SU-DHL-6 (cell line): ENCODE results near the gene ATPAF1.

ENCODE experiments used
- H2AFZ ChIP-seq: fragments of 200-600 bp; sonication (generic); 2 replicates; pipeline ENCODE4 v1.6.1; 2014; ENCODE audit warnings: low read depth, mild to moderate bottlenecking, moderate library complexity, mixed read lengths, antibody characterized with exemption, low read length; ENCODE audit not compliant: severe bottlenecking
- H3F3A ChIP-seq: fragments of 200-600 bp; shearing (Covaris generic); 2 replicates; pipeline ENCODE4 v1.6.0; 2016; ENCODE audit warnings: antibody characterized with exemption, mild to moderate bottlenecking; ENCODE audit not compliant: insufficient read depth
- H3K27ac ChIP-seq: fragments of 200-600 bp; sonication (generic); 2 replicates; pipeline ENCODE4 v1.5.1; 2016; ENCODE audit warnings: low read depth, mild to moderate bottlenecking, low read length, moderate library complexity, mixed read lengths
- H3K27me3 ChIP-seq: fragments of 200-600 bp; sonication (generic), shearing (Covaris generic); 2 replicates; pipeline ENCODE4 v1.6.0; 2014; ENCODE audit warnings: mild to moderate bottlenecking, low read length
- H3K36me3 ChIP-seq: fragments of 200-600 bp; sonication (generic); 2 replicates; pipeline ENCODE4 v1.6.1; 2014; ENCODE audit warnings: mild to moderate bottlenecking, low read length, mixed read lengths
- H3K4me2 ChIP-seq: fragments of 300-600, 200-600 bp; shearing (Covaris generic), sonication (generic); 2 replicates; pipeline ENCODE4 v1.6.0; 2014; ENCODE audit warnings: low read length, low read depth, mild to moderate bottlenecking; ENCODE audit not compliant: poor library complexity, severe bottlenecking
- H3K4me3 ChIP-seq: fragments of 200-600 bp; sonication (generic); 2 replicates; pipeline ENCODE4 v1.5.1; 2014; ENCODE audit warnings: antibody characterized with exemption, low read length, mild to moderate bottlenecking, mixed read lengths; ENCODE audit not compliant: insufficient read depth, poor library complexity, severe bottlenecking
- H3K79me2 ChIP-seq: fragments of 200-600 bp; sonication (generic); 2 replicates; pipeline ENCODE4 v1.6.1; 2014; ENCODE audit warnings: mild to moderate bottlenecking, low read length, moderate library complexity; ENCODE audit not compliant: insufficient read depth
- H3K9ac ChIP-seq: fragments of 200-600 bp; sonication (generic); 2 replicates; pipeline ENCODE4 v1.7.0; 2014; ENCODE audit warnings: mild to moderate bottlenecking, low read length
- H3K9me2 ChIP-seq: fragments of 200-600 bp; sonication (generic); replicated peaks from 2 replicates; pipeline ENCODE4 v1.6.1; 2014; ENCODE audit warnings: low read length; ENCODE audit not compliant: insufficient read depth
- H3K9me3 ChIP-seq: fragments of 200-600 bp; sonication (generic); 2 replicates; pipeline ENCODE4 v1.6.1; 2014; ENCODE audit warnings: low read length, mixed read lengths; ENCODE audit not compliant: insufficient read depth
- H4K20me1 ChIP-seq: fragments of 200-600 bp; sonication (generic); 2 replicates; pipeline ENCODE4 v1.6.1; 2014; ENCODE audit warnings: low read depth, mild to moderate bottlenecking, antibody characterized with exemption, low read length, moderate library complexity, mixed read lengths
- EZH2phosphoT487 ChIP-seq: fragments of 200-600 bp; sonication (generic), shearing (Covaris generic); conservative IDR thresholded peaks from 2 replicates; pipeline ENCODE4 v1.6.1; 2018; ENCODE audit warnings: mild to moderate bottlenecking, antibody characterized with exemption, low read length, moderate library complexity, mixed read lengths
- TF ChIP-seq, protein P1 (sequence below): fragments of 200-600 bp; sonication (generic); IDR thresholded peaks from one replicate; pipeline ENCODE4 v1.5.1; 2017; ENCODE audit warnings: antibody characterized with exemption, mild to moderate bottlenecking, low read length, moderate library complexity; ENCODE audit not compliant: insufficient read depth, poor library complexity, severe bottlenecking

Gene ATPAF1

DNA sequence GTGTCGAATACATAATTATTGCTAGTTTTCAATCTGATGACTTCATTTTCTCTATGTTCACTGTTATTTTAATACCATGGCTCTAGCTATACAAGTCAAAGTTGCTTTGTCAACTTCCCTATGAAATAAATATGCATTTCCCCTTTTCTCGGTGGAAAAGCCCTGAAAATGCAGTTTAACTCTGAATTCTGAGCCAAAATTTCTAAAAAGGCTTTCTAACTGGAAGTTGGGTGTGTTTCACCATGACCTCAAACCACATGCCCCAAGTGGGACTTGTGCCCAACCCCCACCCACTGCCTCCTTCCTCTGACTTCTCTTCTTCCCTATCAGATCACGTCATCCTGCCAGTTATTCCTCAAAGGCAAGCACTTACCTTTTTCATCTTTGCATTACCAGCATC lies 73.0 kb downstream of the ATPAF1 start:
- Histone ChIP-seq H3K4me3 (no peak overlapping the region), H4K20me1 (no peaks in the 10 kb centered on the region), H2AFZ (no peak overlapping the region), H3K9me3 (no peaks in the 10 kb centered on the region), H3K27me3 (no peaks in the 10 kb centered on the region), H3K27ac (no peak overlapping the region), H3K9me2 (no peaks in the 10 kb centered on the region), H3K4me2 (no peak overlapping the region), H3F3A (no peaks in the 10 kb centered on the region), H3K36me3 (no peaks in the 10 kb centered on the region), H3K9ac (no peak overlapping the region), H3K79me2 (no peaks in the 10 kb centered on the region)
- TF ChIP-seq EZH2phosphoT487 = no peak
- TF ChIP-seq, protein P1, sequence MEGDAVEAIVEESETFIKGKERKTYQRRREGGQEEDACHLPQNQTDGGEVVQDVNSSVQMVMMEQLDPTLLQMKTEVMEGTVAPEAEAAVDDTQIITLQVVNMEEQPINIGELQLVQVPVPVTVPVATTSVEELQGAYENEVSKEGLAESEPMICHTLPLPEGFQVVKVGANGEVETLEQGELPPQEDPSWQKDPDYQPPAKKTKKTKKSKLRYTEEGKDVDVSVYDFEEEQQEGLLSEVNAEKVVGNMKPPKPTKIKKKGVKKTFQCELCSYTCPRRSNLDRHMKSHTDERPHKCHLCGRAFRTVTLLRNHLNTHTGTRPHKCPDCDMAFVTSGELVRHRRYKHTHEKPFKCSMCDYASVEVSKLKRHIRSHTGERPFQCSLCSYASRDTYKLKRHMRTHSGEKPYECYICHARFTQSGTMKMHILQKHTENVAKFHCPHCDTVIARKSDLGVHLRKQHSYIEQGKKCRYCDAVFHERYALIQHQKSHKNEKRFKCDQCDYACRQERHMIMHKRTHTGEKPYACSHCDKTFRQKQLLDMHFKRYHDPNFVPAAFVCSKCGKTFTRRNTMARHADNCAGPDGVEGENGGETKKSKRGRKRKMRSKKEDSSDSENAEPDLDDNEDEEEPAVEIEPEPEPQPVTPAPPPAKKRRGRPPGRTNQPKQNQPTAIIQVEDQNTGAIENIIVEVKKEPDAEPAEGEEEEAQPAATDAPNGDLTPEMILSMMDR = no peak

DNA sequence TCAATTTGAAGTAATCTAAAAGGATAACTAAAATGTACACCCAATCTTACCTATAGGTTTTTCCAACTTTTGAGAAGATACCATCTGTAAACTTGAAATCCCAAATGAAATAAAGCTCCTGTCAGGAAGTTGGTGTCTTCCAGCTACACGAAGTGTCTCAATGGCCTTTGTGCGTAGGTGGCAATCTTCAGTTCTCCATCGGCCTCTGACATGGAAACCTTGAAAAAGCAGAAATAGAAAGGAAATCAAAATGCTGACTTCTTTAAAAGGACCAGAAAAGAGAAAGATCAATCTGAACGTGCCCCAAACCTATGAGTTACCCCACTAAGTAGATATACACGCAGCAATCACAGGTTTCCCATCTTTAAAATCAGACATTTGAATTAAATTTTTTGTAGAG lies 74.1 kb downstream of the ATPAF1 start:
- Histone ChIP-seq H3K36me3 (no peaks in the 10 kb centered on the region), H2AFZ (no peak overlapping the region), H3K79me2 (no peaks in the 10 kb centered on the region), H3K27me3 (no peaks in the 10 kb centered on the region), H3K9ac (no peak overlapping the region), H4K20me1 (no peaks in the 10 kb centered on the region), H3K4me2 (no peak overlapping the region), H3K9me2 (no peaks in the 10 kb centered on the region), H3K9me3 (no peaks in the 10 kb centered on the region), H3K4me3 (no peak overlapping the region), H3F3A (no peaks in the 10 kb centered on the region), H3K27ac (no peak overlapping the region)
- TF ChIP-seq, protein P1 = no peak
- TF ChIP-seq EZH2phosphoT487 = no peak

DNA sequence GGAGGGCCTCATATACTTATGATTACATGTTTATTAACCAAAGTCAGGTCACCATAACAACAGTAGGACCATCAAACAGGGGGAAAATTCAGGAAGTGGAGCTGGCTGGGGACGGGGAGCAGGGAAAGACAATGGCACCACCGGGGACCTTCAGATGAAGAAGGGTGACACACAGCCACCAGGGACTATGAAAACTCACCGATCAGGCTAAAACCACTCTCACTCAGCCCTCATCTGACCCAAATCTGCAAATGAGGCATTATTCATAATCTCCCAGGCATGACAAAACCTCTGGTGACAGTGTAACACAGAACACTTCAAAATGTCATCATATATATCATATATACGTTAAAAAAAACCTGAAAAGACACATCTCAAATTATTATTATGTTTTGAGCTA lies 75.3 kb downstream of the ATPAF1 start:
- peaks cover 3% of the 10 kb centered on the region; the same call in 1 of the 2 replicates for H3K36me3 ChIP-seq
- H4K20me1 ChIP-seq = no peaks in the 10 kb centered on the region
- no peaks in the 10 kb centered on the region for H3K79me2 ChIP-seq
- no peaks in the 10 kb centered on the region for H3K9me3 ChIP-seq
- no peaks in the 10 kb centered on the region for H3K27me3 ChIP-seq
- no peak overlapping the region for H3K27ac ChIP-seq
- H3K4me3 ChIP-seq = no peak overlapping the region
- H3K9me2 ChIP-seq = no peaks in the 10 kb centered on the region
- no peak overlapping the region for H3K9ac ChIP-seq
- H2AFZ ChIP-seq = no peak overlapping the region
- no peak overlapping the region for H3K4me2 ChIP-seq
- H3F3A ChIP-seq = no peaks in the 10 kb centered on the region
- no peak for TF ChIP-seq EZH2phosphoT487
- TF ChIP-seq, protein P1 = no peak
